K562 (cell line): Measurements from ENCODE around the gene MAN1B1. TPM values are rescaled to one million over a fixed set of nuclear protein-coding genes. Genes with fewer than 3 reads are reported as not detected.

ENCODE experiments used
- CBFA2T3 ChIP-seq: fragments of 450-650 bp; IDR thresholded peaks from 2 replicates; pipeline ENCODE4 v1.6.1; 2017
- CEBPG ChIP-seq, 3 experiments: fragments of 200-800 bp in 1 of 3; sonication (Bioruptor generic) in 1 of 3; sonication (generic) in 1 of 3; formaldehyde crosslinking in 1 of 3; IDR thresholded peaks in 2 of 3; conservative IDR thresholded peaks in 1 of 3; 2 replicates each; pipeline versions ENCODE4 v1.6.1 to v1.8.0; 2016 to 2022; ENCODE audit warnings: missing compliant biosample characterization in 2 of 3, missing genetic modification characterization in 2 of 3, mild to moderate bottlenecking in 1 of 3, missing genetic modification reagents in 1 of 3
- EGR1 ChIP-seq: fragments of 450-650 bp; conservative IDR thresholded peaks from 2 replicates; pipeline ENCODE4 v1.6.1; 2017; ENCODE audit warnings: mild to moderate bottlenecking
- ELF1 ChIP-seq: fragments of 200-800 bp; sonication (Bioruptor generic); IDR thresholded peaks from 2 replicates; pipeline ENCODE4 v1.6.1; 2016; ENCODE audit warnings: missing genetic modification characterization, missing compliant biosample characterization
- HNRNPLL ChIP-seq: fragments of 200-400 bp; formaldehyde crosslinking; IDR thresholded peaks from 2 replicates; pipeline ENCODE4 v1.6.1; 2017; ENCODE audit warnings: low read length, low read depth, mild to moderate bottlenecking; ENCODE audit not compliant: poor library complexity, severe bottlenecking
- NRF1 ChIP-seq, 2 experiments: fragments of 450-650 bp; IDR thresholded peaks in 1 of 2; conservative IDR thresholded peaks in 1 of 2; 2 replicates each; pipeline ENCODE4 v1.6.1; 2014; ENCODE audit warnings: mild to moderate bottlenecking in 2 of 2
- RBM17 ChIP-seq: fragments of 200-400 bp; formaldehyde crosslinking; IDR thresholded peaks from 2 replicates; pipeline ENCODE4 v1.6.1; 2017; ENCODE audit warnings: low read depth, mild to moderate bottlenecking, low read length, borderline replicate concordance
- SMAD3 ChIP-seq: fragments of 450-650 bp; formaldehyde crosslinking; conservative IDR thresholded peaks from 2 replicates; pipeline ENCODE4 v1.4.0; 2020; ENCODE audit warnings: mild to moderate bottlenecking
- ZNF12 ChIP-seq: sonication (generic); formaldehyde crosslinking; IDR thresholded peaks from 2 replicates; pipeline ENCODE4 v1.4.0; 2020; ENCODE audit warnings: mild to moderate bottlenecking, missing genetic modification reagents
- polyA plus RNA-seq, 8 experiments: library from polyadenylated mRNA; depleted of rRNA in 4 of 8; stranded (reverse) in 5 of 8; unstranded in 3 of 8; fragments of >200 nt; fragmentation: Nextera tagmentation in 2 of 8; fragmentation: Illumina TruSeq in 1 of 8; extraction: Ambion mirVana in 2 of 8; extraction: Trizol in 1 of 8; gene quantifications; 2 replicates each; pipeline versions ENCODE4 v1.2.1 to v1.2.3, GENCODE V29; 2011 to 2014; ENCODE audit warnings: inconsistent platforms in 1 of 8, missing spikeins in 1 of 8
- total RNA-seq, 7 experiments: library from RNA; depleted of rRNA in 6 of 7; stranded (reverse); fragments of >200 nt in 6 of 7; fragmentation: Illumina TruSeq in 2 of 7; extraction: Trizol in 2 of 7; gene quantifications; 2 replicates each; pipeline versions ENCODE4 v1.2.1 to v1.2.3, GENCODE V29; 2011 to 2021; ENCODE audit warnings: low replicate concordance in 1 of 7
- TF ChIP-seq, protein P1 (sequence below): fragments of 200-800 bp; sonication (Bioruptor generic); IDR thresholded peaks from 2 replicates; pipeline ENCODE4 v1.6.1; 2017; ENCODE audit warnings: missing genetic modification characterization, missing compliant biosample characterization
- TF ChIP-seq, protein P2 (sequence below): IDR thresholded peaks from 2 replicates; pipeline ENCODE4 v1.6.1; 2011; ENCODE audit warnings: borderline replicate concordance, low read depth, mild to moderate bottlenecking, moderate library complexity, low read length; ENCODE audit not compliant: insufficient read depth, poor library complexity, severe bottlenecking
- TF ChIP-seq, protein P3 (sequence below): fragments of 250-450 bp; sonication (Bioruptor Pico); IDR thresholded peaks from 2 replicates; pipeline ENCODE4 v1.4.0; 2020; ENCODE audit warnings: borderline replicate concordance
- TF ChIP-seq, protein P4 (sequence below): sonication (generic); IDR thresholded peaks from 2 replicates; pipeline ENCODE4 v1.6.1; 2016
- TF ChIP-seq, protein P5 (sequence below): sonication (generic); formaldehyde crosslinking; IDR thresholded peaks from 2 replicates; pipeline ENCODE4 v1.8.0; 2022; ENCODE audit warnings: missing genetic modification reagents, mild to moderate bottlenecking, borderline replicate concordance

Gene MAN1B1
- total and polyA plus RNA-seq, 9 of the 15 experiments (the other 6 are each of a cell fraction or from before 2014, with no cell fraction given) = 0.55 to 36.6 (median 27.3) TPM

DNA sequence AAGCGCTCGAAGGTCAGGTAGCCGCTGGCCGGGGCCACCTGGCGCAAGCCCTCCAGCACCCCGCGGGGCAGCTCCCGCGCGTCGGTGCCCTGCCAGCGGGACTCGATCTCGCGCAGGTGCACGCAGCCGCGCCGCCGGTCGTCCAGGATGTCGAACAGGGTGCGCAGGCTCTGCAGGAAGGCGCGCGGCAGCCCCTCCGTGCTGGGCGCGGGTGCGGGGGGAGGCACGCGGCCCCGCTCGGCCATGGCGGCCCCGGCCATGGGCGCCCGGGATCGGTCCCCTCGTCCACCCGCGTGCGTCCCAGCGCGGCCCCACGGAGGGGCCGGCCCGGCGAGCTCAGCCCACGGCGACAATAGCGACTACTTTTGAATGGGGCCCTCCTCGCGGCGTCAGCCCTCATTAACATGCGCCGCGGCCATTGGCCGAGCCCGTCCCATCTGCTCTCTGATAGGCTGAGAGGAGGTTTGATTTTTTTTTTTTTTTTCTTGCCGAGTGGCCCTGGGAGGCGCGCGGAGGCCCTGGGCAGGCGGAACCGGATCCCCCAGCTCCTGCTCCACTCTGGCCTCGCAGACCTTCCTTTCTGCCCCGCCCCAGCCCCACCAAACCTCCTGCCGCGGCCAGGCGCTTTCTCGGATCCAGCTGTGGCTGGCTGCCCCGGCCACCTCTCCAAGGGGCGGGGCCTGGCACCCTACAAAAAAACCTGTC, 16.4 kb upstream of the MAN1B1 start, which contains the start of gene SAPCD2 (continued):
- TF ChIP-seq, protein P1, sequence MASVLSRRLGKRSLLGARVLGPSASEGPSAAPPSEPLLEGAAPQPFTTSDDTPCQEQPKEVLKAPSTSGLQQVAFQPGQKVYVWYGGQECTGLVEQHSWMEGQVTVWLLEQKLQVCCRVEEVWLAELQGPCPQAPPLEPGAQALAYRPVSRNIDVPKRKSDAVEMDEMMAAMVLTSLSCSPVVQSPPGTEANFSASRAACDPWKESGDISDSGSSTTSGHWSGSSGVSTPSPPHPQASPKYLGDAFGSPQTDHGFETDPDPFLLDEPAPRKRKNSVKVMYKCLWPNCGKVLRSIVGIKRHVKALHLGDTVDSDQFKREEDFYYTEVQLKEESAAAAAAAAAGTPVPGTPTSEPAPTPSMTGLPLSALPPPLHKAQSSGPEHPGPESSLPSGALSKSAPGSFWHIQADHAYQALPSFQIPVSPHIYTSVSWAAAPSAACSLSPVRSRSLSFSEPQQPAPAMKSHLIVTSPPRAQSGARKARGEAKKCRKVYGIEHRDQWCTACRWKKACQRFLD (CRISPR knock-in tag) = peak; percentile 83; the same call in 1 of the 2 replicates
- TF ChIP-seq HNRNPLL (peak; percentile 47), SMAD3 (CRISPR knock-in tag) (no peak), CBFA2T3 (no peak), CEBPG (CRISPR knock-in tag; IDR thresholded peaks at IDR 0.05) (no peak), CEBPG (tag; conservative IDR thresholded peaks at IDR 0.05 in 1 of 2, IDR thresholded peaks at IDR 0.05 in 1 of 2) (no peak), NRF1 (conservative IDR thresholded peaks at IDR 0.05 in 1 of 2, IDR thresholded peaks at IDR 0.05 in 1 of 2) (peak; percentile 85 to 88), ZNF12 (CRISPR knock-in tag) (no peak), EGR1 (no peak), ELF1 (tag) (peak; percentile 42; the same call in 1 of the 2 replicates), RBM17 (no peak)
- TF ChIP-seq, protein P2, sequence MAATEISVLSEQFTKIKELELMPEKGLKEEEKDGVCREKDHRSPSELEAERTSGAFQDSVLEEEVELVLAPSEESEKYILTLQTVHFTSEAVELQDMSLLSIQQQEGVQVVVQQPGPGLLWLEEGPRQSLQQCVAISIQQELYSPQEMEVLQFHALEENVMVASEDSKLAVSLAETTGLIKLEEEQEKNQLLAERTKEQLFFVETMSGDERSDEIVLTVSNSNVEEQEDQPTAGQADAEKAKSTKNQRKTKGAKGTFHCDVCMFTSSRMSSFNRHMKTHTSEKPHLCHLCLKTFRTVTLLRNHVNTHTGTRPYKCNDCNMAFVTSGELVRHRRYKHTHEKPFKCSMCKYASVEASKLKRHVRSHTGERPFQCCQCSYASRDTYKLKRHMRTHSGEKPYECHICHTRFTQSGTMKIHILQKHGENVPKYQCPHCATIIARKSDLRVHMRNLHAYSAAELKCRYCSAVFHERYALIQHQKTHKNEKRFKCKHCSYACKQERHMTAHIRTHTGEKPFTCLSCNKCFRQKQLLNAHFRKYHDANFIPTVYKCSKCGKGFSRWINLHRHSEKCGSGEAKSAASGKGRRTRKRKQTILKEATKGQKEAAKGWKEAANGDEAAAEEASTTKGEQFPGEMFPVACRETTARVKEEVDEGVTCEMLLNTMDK = no peak
- TF ChIP-seq, protein P3, sequence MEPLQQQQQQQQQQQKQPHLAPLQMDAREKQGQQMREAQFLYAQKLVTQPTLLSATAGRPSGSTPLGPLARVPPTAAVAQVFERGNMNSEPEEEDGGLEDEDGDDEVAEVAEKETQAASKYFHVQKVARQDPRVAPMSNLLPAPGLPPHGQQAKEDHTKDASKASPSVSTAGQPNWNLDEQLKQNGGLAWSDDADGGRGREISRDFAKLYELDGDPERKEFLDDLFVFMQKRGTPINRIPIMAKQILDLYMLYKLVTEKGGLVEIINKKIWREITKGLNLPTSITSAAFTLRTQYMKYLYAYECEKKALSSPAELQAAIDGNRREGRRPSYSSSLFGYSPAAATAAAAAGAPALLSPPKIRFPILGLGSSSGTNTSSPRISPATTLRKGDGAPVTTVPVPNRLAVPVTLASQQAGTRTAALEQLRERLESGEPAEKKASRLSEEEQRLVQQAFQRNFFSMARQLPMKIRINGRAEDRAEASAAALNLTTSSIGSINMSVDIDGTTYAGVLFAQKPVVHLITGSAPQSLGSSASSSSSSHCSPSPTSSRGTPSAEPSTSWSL (CRISPR knock-in tag) = no peak
- TF ChIP-seq, protein P4, sequence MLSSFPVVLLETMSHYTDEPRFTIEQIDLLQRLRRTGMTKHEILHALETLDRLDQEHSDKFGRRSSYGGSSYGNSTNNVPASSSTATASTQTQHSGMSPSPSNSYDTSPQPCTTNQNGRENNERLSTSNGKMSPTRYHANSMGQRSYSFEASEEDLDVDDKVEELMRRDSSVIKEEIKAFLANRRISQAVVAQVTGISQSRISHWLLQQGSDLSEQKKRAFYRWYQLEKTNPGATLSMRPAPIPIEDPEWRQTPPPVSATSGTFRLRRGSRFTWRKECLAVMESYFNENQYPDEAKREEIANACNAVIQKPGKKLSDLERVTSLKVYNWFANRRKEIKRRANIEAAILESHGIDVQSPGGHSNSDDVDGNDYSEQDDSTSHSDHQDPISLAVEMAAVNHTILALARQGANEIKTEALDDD = no peak
- TF ChIP-seq, protein P5, sequence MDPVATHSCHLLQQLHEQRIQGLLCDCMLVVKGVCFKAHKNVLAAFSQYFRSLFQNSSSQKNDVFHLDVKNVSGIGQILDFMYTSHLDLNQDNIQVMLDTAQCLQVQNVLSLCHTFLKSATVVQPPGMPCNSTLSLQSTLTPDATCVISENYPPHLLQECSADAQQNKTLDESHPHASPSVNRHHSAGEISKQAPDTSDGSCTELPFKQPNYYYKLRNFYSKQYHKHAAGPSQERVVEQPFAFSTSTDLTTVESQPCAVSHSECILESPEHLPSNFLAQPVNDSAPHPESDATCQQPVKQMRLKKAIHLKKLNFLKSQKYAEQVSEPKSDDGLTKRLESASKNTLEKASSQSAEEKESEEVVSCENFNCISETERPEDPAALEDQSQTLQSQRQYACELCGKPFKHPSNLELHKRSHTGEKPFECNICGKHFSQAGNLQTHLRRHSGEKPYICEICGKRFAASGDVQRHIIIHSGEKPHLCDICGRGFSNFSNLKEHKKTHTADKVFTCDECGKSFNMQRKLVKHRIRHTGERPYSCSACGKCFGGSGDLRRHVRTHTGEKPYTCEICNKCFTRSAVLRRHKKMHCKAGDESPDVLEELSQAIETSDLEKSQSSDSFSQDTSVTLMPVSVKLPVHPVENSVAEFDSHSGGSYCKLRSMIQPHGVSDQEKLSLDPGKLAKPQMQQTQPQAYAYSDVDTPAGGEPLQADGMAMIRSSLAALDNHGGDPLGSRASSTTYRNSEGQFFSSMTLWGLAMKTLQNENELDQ (CRISPR knock-in tag) = no peak
